PC-3 (cell line): ENCODE measurements around the gene HIRA.

Source experiments
- EZH2 ChIP-seq: fragments of 300-600 bp; sonication (generic); IDR thresholded peaks from one replicate; pipeline ENCODE4 v1.6.1; 2017; ENCODE audit warnings: antibody characterized with exemption, mild to moderate bottlenecking, low read length; ENCODE audit not compliant: unreplicated experiment
- EZH2phosphoT487 ChIP-seq: fragments of 300-600 bp; sonication (generic); IDR thresholded peaks from 2 replicates; pipeline ENCODE4 v1.6.1; 2018; ENCODE audit warnings: mild to moderate bottlenecking, antibody characterized with exemption, low read length, borderline replicate concordance
- TF ChIP-seq, protein P1 (sequence below): fragments of 300-600 bp; sonication (generic); conservative IDR thresholded peaks from 2 replicates; pipeline ENCODE4 v1.5.1; 2017; ENCODE audit warnings: antibody characterized with exemption, low read depth, mild to moderate bottlenecking, low read length

- TF ChIP-seq, protein P1, sequence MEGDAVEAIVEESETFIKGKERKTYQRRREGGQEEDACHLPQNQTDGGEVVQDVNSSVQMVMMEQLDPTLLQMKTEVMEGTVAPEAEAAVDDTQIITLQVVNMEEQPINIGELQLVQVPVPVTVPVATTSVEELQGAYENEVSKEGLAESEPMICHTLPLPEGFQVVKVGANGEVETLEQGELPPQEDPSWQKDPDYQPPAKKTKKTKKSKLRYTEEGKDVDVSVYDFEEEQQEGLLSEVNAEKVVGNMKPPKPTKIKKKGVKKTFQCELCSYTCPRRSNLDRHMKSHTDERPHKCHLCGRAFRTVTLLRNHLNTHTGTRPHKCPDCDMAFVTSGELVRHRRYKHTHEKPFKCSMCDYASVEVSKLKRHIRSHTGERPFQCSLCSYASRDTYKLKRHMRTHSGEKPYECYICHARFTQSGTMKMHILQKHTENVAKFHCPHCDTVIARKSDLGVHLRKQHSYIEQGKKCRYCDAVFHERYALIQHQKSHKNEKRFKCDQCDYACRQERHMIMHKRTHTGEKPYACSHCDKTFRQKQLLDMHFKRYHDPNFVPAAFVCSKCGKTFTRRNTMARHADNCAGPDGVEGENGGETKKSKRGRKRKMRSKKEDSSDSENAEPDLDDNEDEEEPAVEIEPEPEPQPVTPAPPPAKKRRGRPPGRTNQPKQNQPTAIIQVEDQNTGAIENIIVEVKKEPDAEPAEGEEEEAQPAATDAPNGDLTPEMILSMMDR, result no peak
- TF ChIP-seq EZH2, result no peak
- TF ChIP-seq EZH2phosphoT487, result no peak
Measured at GRCh38 chr22:19373450-19373849, 58.1 kb downstream of the HIRA start.
